ENCODE results near the gene AZIN2. TPM values are rescaled to one million over a fixed set of nuclear protein-coding genes. Genes with fewer than 3 reads are reported as not detected.

AZIN2 gene
- total RNA-seq, 1 donor from 2014 or later, result 0.55 TPM

Other genes starting within 250 kb of the AZIN2 start
- gene FNDC5, start 210.2 kb upstream of the AZIN2 start, total RNA-seq, result 5.4 TPM
- not detected for gene HPCA, start 194.7 kb upstream of the AZIN2 start, total RNA-seq
- gene TMEM54, start 179.8 kb upstream of the AZIN2 start, total RNA-seq, result 6.1 TPM
- 6.6 TPM for gene RNF19B, start 116.3 kb upstream of the AZIN2 start, total RNA-seq
- 120 TPM for gene AK2, start 44.3 kb upstream of the AZIN2 start, total RNA-seq
- 1.4 TPM for gene TRIM62, start 100.9 kb downstream of the AZIN2 start, total RNA-seq
- 8.4 TPM for gene ZNF362, start 175.3 kb downstream of the AZIN2 start, total RNA-seq
- not detected for gene A3GALT2, start 239.9 kb downstream of the AZIN2 start, total RNA-seq